Neural cell (in vitro differentiated cells): Measurements from ENCODE around the gene MYOT. TPM values are rescaled to one million over a fixed set of nuclear protein-coding genes. Genes with fewer than 3 reads are reported as not detected.

Experiments
- H2AFZ ChIP-seq: fragments of 200-600, 300-800 bp; sonication (generic), shearing (Covaris generic); 2 replicates; pipeline ENCODE4 v1.6.0; 2014; ENCODE audit warnings: low read depth, mild to moderate bottlenecking, antibody characterized with exemption, low read length, moderate library complexity
- H3F3A ChIP-seq: fragments of 200-600 bp; shearing (Covaris generic); 2 replicates; pipeline ENCODE4 v1.6.1; 2016; ENCODE audit warnings: mild to moderate bottlenecking, moderate library complexity, mixed read lengths, antibody characterized with exemption, low read length; ENCODE audit not compliant: insufficient read depth, poor library complexity, severe bottlenecking
- H3K27ac ChIP-seq: fragments of 200-600, 300-800 bp; sonication (generic), shearing (Covaris generic); 2 replicates; pipeline ENCODE4 v1.5.1; 2014; ENCODE audit warnings: mild to moderate bottlenecking, low read length, moderate library complexity
- H3K27me3 ChIP-seq: fragments of 300-800, 200-600 bp; sonication (generic), shearing (Covaris generic); 2 replicates; pipeline ENCODE4 v1.6.0; 2014; ENCODE audit warnings: mild to moderate bottlenecking, low read depth, low read length, moderate library complexity; ENCODE audit not compliant: insufficient read depth
- H3K36me3 ChIP-seq: fragments of 300-800, 200-600 bp; sonication (generic), shearing (Covaris generic); 2 replicates; pipeline ENCODE4 v1.5.1; 2014; ENCODE audit warnings: mild to moderate bottlenecking, antibody characterized with exemption, low read length, moderate library complexity; ENCODE audit not compliant: insufficient read depth
- H3K4me2 ChIP-seq: fragments of 300-800, 200-600 bp; sonication (generic), shearing (Covaris generic); 2 replicates; pipeline ENCODE4 v1.6.0; 2014; ENCODE audit warnings: mild to moderate bottlenecking, low read length
- H3K4me3 ChIP-seq: fragments of 300-800, 200-600 bp; sonication (generic), shearing (Covaris generic); 2 replicates; pipeline ENCODE4 v1.5.1; 2014; ENCODE audit warnings: mild to moderate bottlenecking, low read length, moderate library complexity
- H3K79me2 ChIP-seq: fragments of 200-600 bp; shearing (Covaris generic); replicated peaks from 2 replicates; pipeline ENCODE4 v1.6.0; 2014; ENCODE audit warnings: mild to moderate bottlenecking, low read length, moderate library complexity; ENCODE audit not compliant: insufficient read depth
- H3K9ac ChIP-seq: fragments of 300-800, 200-600 bp; sonication (generic), shearing (Covaris generic); 2 replicates; pipeline ENCODE4 v1.6.1; 2016; ENCODE audit warnings: mild to moderate bottlenecking, low read length, mixed read lengths
- H3K9me2 ChIP-seq: fragments of 200-600 bp; shearing (Covaris generic); 2 replicates; pipeline ENCODE4 v1.6.1; 2016; ENCODE audit warnings: mild to moderate bottlenecking, low read length, mixed read lengths; ENCODE audit not compliant: insufficient read depth
- H3K9me3 ChIP-seq: fragments of 200-600, 300-800 bp; sonication (generic), shearing (Covaris generic); 2 replicates; pipeline ENCODE4 v1.6.1; 2016; ENCODE audit warnings: mild to moderate bottlenecking, mixed run types, low read length, moderate library complexity, mixed read lengths
- H4K20me1 ChIP-seq: fragments of 200-600 bp; shearing (Covaris generic); 2 replicates; pipeline ENCODE4 v1.6.1; 2016; ENCODE audit warnings: mild to moderate bottlenecking, mixed run types; ENCODE audit not compliant: insufficient read depth
- CTCF ChIP-seq: fragments of 450-650 bp; IDR thresholded peaks from 2 replicates; pipeline ENCODE4 v1.5.1; 2014; ENCODE audit warnings: antibody characterized with exemption, mild to moderate bottlenecking, moderate library complexity; ENCODE audit not compliant: poor library complexity, severe bottlenecking
- EP300 ChIP-seq: fragments of 450-650 bp; conservative IDR thresholded peaks from 2 replicates; pipeline ENCODE4 v1.6.1; 2014; ENCODE audit warnings: antibody characterized with exemption, mild to moderate bottlenecking, moderate library complexity; ENCODE audit not compliant: poor library complexity, severe bottlenecking
- EZH2 ChIP-seq: fragments of 200-600, 300-800 bp; shearing (Covaris generic), sonication (generic); IDR thresholded peaks from 2 replicates; pipeline ENCODE4 v1.6.1; 2014; ENCODE audit warnings: antibody characterized with exemption, low read length, borderline replicate concordance, mild to moderate bottlenecking; ENCODE audit not compliant: insufficient read depth, poor library complexity, severe bottlenecking
- MXI1 ChIP-seq: fragments of 450-650 bp; conservative IDR thresholded peaks from 2 replicates; pipeline ENCODE4 v1.6.1; 2014; ENCODE audit warnings: antibody characterized with exemption, mild to moderate bottlenecking; ENCODE audit not compliant: poor library complexity, severe bottlenecking
- POLR2AphosphoS5 ChIP-seq: IDR thresholded peaks from 2 replicates; pipeline ENCODE4 v1.6.1; 2012
- RAD21 ChIP-seq: fragments of 450-650 bp; conservative IDR thresholded peaks from 2 replicates; pipeline ENCODE4 v1.6.1; 2014; ENCODE audit warnings: antibody characterized with exemption, mild to moderate bottlenecking, moderate library complexity
- SMC3 ChIP-seq: fragments of 450-650 bp; conservative IDR thresholded peaks from 2 replicates; pipeline ENCODE4 v1.6.1; 2014; ENCODE audit warnings: antibody characterized with exemption, mild to moderate bottlenecking, moderate library complexity; ENCODE audit not compliant: poor library complexity
- TAF1 ChIP-seq: IDR thresholded peaks from 2 replicates; pipeline ENCODE4 v1.6.1; 2012; ENCODE audit warnings: low read depth
- polyA plus RNA-seq: library from polyadenylated mRNA; depleted of rRNA; stranded (reverse); fragments of >200 nt; gene quantifications from 2 replicates; pipeline ENCODE4 v1.2.3, GENCODE V29; 2014
- TF ChIP-seq, protein P1 (sequence below): IDR thresholded peaks from 2 replicates; pipeline ENCODE4 v1.6.1; 2012; ENCODE audit warnings: borderline replicate concordance

Gene MYOT
- polyA plus RNA-seq, 1 donor from 2014 or later: not detected

- H3K9ac ChIP-seq: no peak overlapping the region
- H3K27ac ChIP-seq: no peak overlapping the region
- H3K4me2 ChIP-seq: no peak overlapping the region
Observed at GRCh38 chr5:137888466-137888862, 20.8 kb downstream of the MYOT start.

DNA sequence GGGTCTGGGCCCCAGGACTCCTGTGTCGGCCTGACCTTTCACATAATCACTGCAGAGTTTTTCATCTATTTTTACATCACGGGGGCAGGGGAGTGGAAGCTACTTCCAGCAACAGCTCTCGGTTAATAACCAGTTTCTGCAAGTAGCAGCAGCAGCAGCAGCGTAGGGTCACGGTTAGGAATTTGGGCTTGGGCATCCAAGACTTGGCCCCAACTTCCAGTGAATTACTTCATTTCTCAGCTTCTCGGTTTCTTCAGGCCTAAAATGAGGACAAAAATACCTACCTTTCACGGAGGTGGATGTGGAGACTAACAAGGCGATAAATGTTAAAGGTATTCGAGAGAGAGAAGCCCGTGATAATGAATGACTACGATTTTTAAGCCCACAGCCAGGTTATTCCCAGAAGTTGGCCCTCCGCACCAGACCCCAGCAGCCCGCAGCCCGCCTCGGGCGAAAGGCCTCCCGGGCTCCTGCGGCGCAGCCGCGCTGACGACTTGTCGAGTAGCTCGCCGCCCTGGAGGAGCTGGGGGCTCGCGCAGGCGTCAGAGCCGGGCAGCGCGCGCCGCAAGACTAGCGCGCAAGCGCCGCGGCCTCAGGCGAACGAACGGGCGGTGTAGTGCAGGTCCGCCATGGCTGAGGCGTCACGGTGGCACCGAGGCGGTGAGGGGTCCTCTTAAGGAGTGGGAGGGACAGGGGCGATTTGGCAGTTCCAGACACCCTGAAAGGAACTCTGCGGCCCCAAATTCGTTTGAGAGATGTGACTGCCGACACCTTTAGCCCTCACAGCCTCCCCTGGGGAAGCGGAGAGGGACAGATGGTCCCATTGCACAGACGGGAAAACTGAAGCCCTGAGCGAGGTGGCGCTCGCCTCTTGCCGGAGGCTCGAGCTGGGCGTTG lies 21.5 kb downstream of the MYOT start, which contains the start of gene PKD2L2:
Gene PKD2L2, plus strand, starts transcription at position 595 of the 897 bp plus-strand sequence. Its CDS starts 35 bp downstream, at position 630.
- Histone ChIP-seq H3K9ac (no peak within 1 kb of the TSS), H2AFZ (no peak within 1 kb of the TSS), H4K20me1 (no peaks in the 10 kb centered on the region), H3K27me3 (no peaks in the 10 kb centered on the region), H3K27ac (no peak within 1 kb of the TSS), H3K4me2 (no peak within 1 kb of the TSS), H3K9me2 (no peaks in the 10 kb centered on the region), H3F3A (no peaks in the 10 kb centered on the region), H3K9me3 (no peaks in the 10 kb centered on the region), H3K4me3 (no peak within 1 kb of the TSS), H3K36me3 (no peaks in the 10 kb centered on the region), H3K79me2 (no peaks in the 10 kb centered on the region)
- no peak for TF ChIP-seq CTCF

More at GRCh38 chr5:137888466-137888862, 20.8 kb downstream of the MYOT start:
- TF ChIP-seq EZH2 (no peak), SMC3 (no peak), RAD21 (no peak), POLR2AphosphoS5 (no peak), CTCF (no peak), MXI1 (no peak), TAF1 (no peak), EP300 (no peak)
- TF ChIP-seq, protein P1, sequence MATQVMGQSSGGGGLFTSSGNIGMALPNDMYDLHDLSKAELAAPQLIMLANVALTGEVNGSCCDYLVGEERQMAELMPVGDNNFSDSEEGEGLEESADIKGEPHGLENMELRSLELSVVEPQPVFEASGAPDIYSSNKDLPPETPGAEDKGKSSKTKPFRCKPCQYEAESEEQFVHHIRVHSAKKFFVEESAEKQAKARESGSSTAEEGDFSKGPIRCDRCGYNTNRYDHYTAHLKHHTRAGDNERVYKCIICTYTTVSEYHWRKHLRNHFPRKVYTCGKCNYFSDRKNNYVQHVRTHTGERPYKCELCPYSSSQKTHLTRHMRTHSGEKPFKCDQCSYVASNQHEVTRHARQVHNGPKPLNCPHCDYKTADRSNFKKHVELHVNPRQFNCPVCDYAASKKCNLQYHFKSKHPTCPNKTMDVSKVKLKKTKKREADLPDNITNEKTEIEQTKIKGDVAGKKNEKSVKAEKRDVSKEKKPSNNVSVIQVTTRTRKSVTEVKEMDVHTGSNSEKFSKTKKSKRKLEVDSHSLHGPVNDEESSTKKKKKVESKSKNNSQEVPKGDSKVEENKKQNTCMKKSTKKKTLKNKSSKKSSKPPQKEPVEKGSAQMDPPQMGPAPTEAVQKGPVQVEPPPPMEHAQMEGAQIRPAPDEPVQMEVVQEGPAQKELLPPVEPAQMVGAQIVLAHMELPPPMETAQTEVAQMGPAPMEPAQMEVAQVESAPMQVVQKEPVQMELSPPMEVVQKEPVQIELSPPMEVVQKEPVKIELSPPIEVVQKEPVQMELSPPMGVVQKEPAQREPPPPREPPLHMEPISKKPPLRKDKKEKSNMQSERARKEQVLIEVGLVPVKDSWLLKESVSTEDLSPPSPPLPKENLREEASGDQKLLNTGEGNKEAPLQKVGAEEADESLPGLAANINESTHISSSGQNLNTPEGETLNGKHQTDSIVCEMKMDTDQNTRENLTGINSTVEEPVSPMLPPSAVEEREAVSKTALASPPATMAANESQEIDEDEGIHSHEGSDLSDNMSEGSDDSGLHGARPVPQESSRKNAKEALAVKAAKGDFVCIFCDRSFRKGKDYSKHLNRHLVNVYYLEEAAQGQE: no peak
- Histone ChIP-seq H4K20me1 (no peaks in the 10 kb centered on the region), H3K4me3 (no peak overlapping the region), H3K79me2 (no peaks in the 10 kb centered on the region), H3K27me3 (no peaks in the 10 kb centered on the region), H3K36me3 (no peaks in the 10 kb centered on the region), H3K9me3 (no peaks in the 10 kb centered on the region), H3K9me2 (no peaks in the 10 kb centered on the region), H2AFZ (no peak overlapping the region), H3F3A (no peaks in the 10 kb centered on the region)
